GM23248 (cell line): Measurements from ENCODE around the gene BCKDHB. TPM values are rescaled to one million over a fixed set of nuclear protein-coding genes. Genes with fewer than 3 reads are reported as not detected.

ENCODE experiments used
- DNase-seq: peaks from one replicate; pipeline ENCODE4 v3.0.0-alpha.2; 2015
- H2AFZ ChIP-seq: fragments of 200-600 bp; sonication (generic); 2 replicates; pipeline ENCODE4 v1.6.1; 2016; ENCODE audit warnings: antibody characterized with exemption
- H3F3A ChIP-seq: fragments of 200-600 bp; sonication (generic); 2 replicates; pipeline ENCODE4 v1.6.1; 2016; ENCODE audit warnings: mild to moderate bottlenecking, antibody characterized with exemption, mixed run types; ENCODE audit not compliant: insufficient read depth
- H3K27ac ChIP-seq: fragments of 200-600 bp; sonication (generic); 2 replicates; pipeline ENCODE4 v1.5.1; 2016; ENCODE audit warnings: mild to moderate bottlenecking
- H3K27me3 ChIP-seq: fragments of 200-600 bp; sonication (generic); replicated peaks from 2 replicates; pipeline ENCODE4 v1.6.1; 2016; ENCODE audit warnings: mild to moderate bottlenecking; ENCODE audit not compliant: insufficient read depth
- H3K36me3 ChIP-seq: fragments of 200-600 bp; sonication (generic); 2 replicates; pipeline ENCODE4 v1.6.1; 2016; ENCODE audit warnings: low read depth, mild to moderate bottlenecking
- H3K4me1 ChIP-seq: fragments of 200-600 bp; sonication (generic); 2 replicates; pipeline ENCODE4 v1.6.1; 2016; ENCODE audit warnings: mild to moderate bottlenecking; ENCODE audit not compliant: insufficient read depth
- H3K4me2 ChIP-seq: fragments of 200-600 bp; sonication (generic); one replicate; pipeline ENCODE4 v1.6.1; 2016; ENCODE audit warnings: mild to moderate bottlenecking; ENCODE audit not compliant: unreplicated experiment
- H3K4me3 ChIP-seq: fragments of 200-600 bp; sonication (generic); 2 replicates; pipeline ENCODE4 v1.5.1; 2016; ENCODE audit warnings: mild to moderate bottlenecking
- H3K79me2 ChIP-seq: fragments of 200-600 bp; sonication (generic); 2 replicates; pipeline ENCODE4 v1.6.1; 2016; ENCODE audit warnings: mild to moderate bottlenecking; ENCODE audit not compliant: insufficient read depth
- H3K9ac ChIP-seq: fragments of 200-600 bp; sonication (generic); 2 replicates; pipeline ENCODE4 v1.6.1; 2016; ENCODE audit warnings: mild to moderate bottlenecking
- H3K9me2 ChIP-seq: fragments of 200-600 bp; sonication (generic); 2 replicates; pipeline ENCODE4 v1.6.1; 2016; ENCODE audit warnings: mixed run types, mild to moderate bottlenecking, moderate library complexity; ENCODE audit not compliant: insufficient read depth
- H3K9me3 ChIP-seq: fragments of 200-600 bp; sonication (generic); one replicate; pipeline ENCODE4 v1.6.1; 2017; ENCODE audit warnings: low read depth
- H4K20me1 ChIP-seq: fragments of 200-600 bp; sonication (generic); 2 replicates; pipeline ENCODE4 v1.6.0; 2016; ENCODE audit not compliant: insufficient read depth
- EZH2 ChIP-seq: fragments of 200-600 bp; sonication (generic); IDR thresholded peaks from 2 replicates; pipeline ENCODE4 v1.6.1; 2018; ENCODE audit warnings: antibody characterized with exemption, mild to moderate bottlenecking; ENCODE audit not compliant: insufficient read depth, poor library complexity, severe bottlenecking
- EZH2phosphoT487 ChIP-seq: fragments of 200-600 bp; sonication (generic); IDR thresholded peaks from 2 replicates; pipeline ENCODE4 v1.6.1; 2018; ENCODE audit warnings: antibody characterized with exemption, moderate library complexity, mild to moderate bottlenecking, low read depth; ENCODE audit not compliant: insufficient read depth
- WGBS, 2 experiments: methylation state at CpG; one replicate each; pipeline ENCODE4 v1.1.6; 2015 to 2017; ENCODE audit warnings: low lambda C conversion rate in 2 of 2, low coverage in 1 of 2; ENCODE audit errors: missing lambda C conversion rate in 2 of 2; 5-methylcytosine and 5-hydroxymethylcytosine counted together
- in situ Hi-C: fragments of 300-500 bp; cut with MboI; formaldehyde crosslinking; loops from 2 replicates; pipeline ENCODE4 v1.15.0; 2020
- polyA plus RNA-seq: library from polyadenylated mRNA; unstranded; fragments of >200 nt; fragmentation: Nextera tagmentation; extraction: Ambion mirVana; gene quantifications from 2 replicates; pipeline ENCODE4 v1.2.1, GENCODE V29; 2016
- total RNA-seq: library from RNA; depleted of rRNA; stranded (reverse); fragments of >200 nt; shearing (Covaris generic); gene quantifications from 2 replicates; pipeline ENCODE4 v1.2.3, GENCODE V29; 2014

The BCKDHB gene
- total and polyA plus RNA-seq, 2 experiments from 2014 or later = 18.4 to 33.8 TPM

- no peaks in the 10 kb centered on the region for H3K9me3 ChIP-seq
- no peaks in the 10 kb centered on the region for H4K20me1 ChIP-seq
- peaks cover 16% of the 10 kb centered on the region for H3F3A ChIP-seq
- no peak overlapping the region for H2AFZ ChIP-seq
- TF ChIP-seq EZH2phosphoT487 (no peak), EZH2 (no peak)
- in situ Hi-C loops = no loop called here
- H3K9ac ChIP-seq = no peak overlapping the region
- H3K4me2 ChIP-seq = no peak overlapping the region
- no peak overlapping the region for H3K27ac ChIP-seq
- no peak overlapping the region for H3K4me3 ChIP-seq
- DNase-seq = no peak
- no peaks in the 10 kb centered on the region for H3K79me2 ChIP-seq
- no peaks in the 10 kb centered on the region for H3K27me3 ChIP-seq
- no peaks in the 10 kb centered on the region for H3K36me3 ChIP-seq
- peaks cover 13% of the 10 kb centered on the region for H3K4me1 ChIP-seq
- H3K9me2 ChIP-seq = no peaks in the 10 kb centered on the region
These were observed 196.2 kb downstream of the BCKDHB start for GRCh38 chr6:80302716-80303115.

GRCh38 chr6:80304014-80304413 lies 197.5 kb downstream of the BCKDHB start:
- no peaks in the 10 kb centered on the region for H3K9me3 ChIP-seq
- 12 to 25% methylated on average over 1 of the region's 1 CpG for WGBS, 2 experiments
- H3K9ac ChIP-seq = no peak overlapping the region
- H3K27ac ChIP-seq = no peak overlapping the region
- H3K9me2 ChIP-seq = no peaks in the 10 kb centered on the region
- H4K20me1 ChIP-seq = no peaks in the 10 kb centered on the region
- H3K4me3 ChIP-seq = no peak overlapping the region
- no peak overlapping the region for H3K4me2 ChIP-seq
- H2AFZ ChIP-seq = no peak overlapping the region
- H3K4me1 ChIP-seq = peaks cover 13% of the 10 kb centered on the region
- peak; percentile 47 for DNase-seq
- TF ChIP-seq EZH2phosphoT487 = no peak
- no peak for TF ChIP-seq EZH2
- H3F3A ChIP-seq = peaks cover 16% of the 10 kb centered on the region
- no peaks in the 10 kb centered on the region for H3K27me3 ChIP-seq
- no peaks in the 10 kb centered on the region for H3K79me2 ChIP-seq
- no peaks in the 10 kb centered on the region for H3K36me3 ChIP-seq
- in situ Hi-C loops = no loop called here

DNA sequence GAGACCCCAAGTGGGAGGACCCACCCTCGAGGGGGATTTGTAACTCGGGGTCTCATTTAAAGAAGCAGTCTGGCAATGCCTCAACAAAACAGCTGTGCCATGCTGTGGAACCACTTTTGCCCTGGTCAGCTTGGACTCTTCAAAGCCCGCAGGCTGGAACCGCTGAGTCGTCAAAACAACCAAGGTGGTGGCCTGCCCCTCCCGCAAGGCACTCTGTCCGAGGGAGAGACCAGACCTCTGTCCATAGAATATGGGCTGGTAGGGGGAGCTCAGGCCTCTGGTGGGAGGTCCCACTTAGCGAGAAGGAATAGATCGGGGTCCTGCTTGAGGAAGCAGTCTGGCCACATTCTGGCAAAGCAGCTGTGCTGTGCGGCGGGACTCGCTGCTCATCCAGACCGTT lies 208.1 kb downstream of the BCKDHB start:
- no peak overlapping the region for H3K27ac ChIP-seq
- H3K9me3 ChIP-seq = no peaks in the 10 kb centered on the region
- 93 to 95% methylated on average over 13 of the region's 13 CpGs for WGBS, 2 experiments
- no peak overlapping the region for H3K9ac ChIP-seq
- TF ChIP-seq EZH2phosphoT487 (no peak), EZH2 (no peak)
- no peak overlapping the region for H3K4me2 ChIP-seq
- peaks cover 12% of the 10 kb centered on the region for H3K4me1 ChIP-seq
- no peaks in the 10 kb centered on the region for H3K79me2 ChIP-seq
- no peaks in the 10 kb centered on the region for H4K20me1 ChIP-seq
- no peak for DNase-seq
- no peaks in the 10 kb centered on the region for H3F3A ChIP-seq
- no peaks in the 10 kb centered on the region for H3K27me3 ChIP-seq
- no peaks in the 10 kb centered on the region for H3K9me2 ChIP-seq
- H2AFZ ChIP-seq = no peak overlapping the region
- no peaks in the 10 kb centered on the region for H3K36me3 ChIP-seq
- in situ Hi-C loops = no loop called here
- H3K4me3 ChIP-seq = no peak overlapping the region

DNA sequence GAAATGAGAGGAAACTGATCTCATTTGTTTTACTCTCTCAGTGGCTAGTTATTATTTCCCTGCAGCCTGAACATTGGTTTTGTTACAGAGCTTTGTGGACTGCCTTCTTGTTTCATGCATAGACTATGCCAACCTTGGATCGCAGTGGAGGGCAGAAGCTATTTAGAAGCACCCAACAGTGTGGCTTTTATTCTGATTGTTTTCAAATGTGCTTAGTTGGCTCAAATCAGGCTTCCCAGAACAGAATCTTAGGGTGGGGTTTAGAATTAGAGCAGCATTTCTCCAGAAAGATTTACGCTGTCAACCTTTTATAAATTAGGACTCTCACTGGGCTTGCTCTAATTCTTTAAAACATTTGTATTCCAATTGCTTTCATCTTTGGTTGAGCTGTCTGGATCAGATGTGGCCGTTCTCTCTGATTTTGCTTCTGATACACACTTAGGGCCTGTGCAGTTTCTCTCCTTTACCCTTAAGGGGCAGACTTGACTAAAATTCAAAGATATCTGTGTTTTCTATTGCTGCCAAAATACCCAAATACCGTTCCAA lies 210.3 kb downstream of the BCKDHB start:
- Histone ChIP-seq H3K4me1 (peaks cover 16% of the 10 kb centered on the region), H3F3A (no peaks in the 10 kb centered on the region), H3K9ac (no peak overlapping the region), H3K9me2 (no peaks in the 10 kb centered on the region; the same call in 1 of the 2 replicates), H2AFZ (0 out of 2 replicates have a peak overlapping the region, but pooled peaks have one; percentile 29), H3K4me2 (no peak overlapping the region), H3K36me3 (0 out of 2 replicates have a peak, but pooled peaks cover 4% of the 10 kb centered on the region), H3K27ac (no peak overlapping the region), H3K79me2 (no peaks in the 10 kb centered on the region), H3K4me3 (no peak overlapping the region), H3K27me3 (no peaks in the 10 kb centered on the region), H4K20me1 (no peaks in the 10 kb centered on the region), H3K9me3 (no peaks in the 10 kb centered on the region)
- TF ChIP-seq EZH2 (no peak), EZH2phosphoT487 (no peak)
- in situ Hi-C loops = no loop called here
- WGBS, 2 experiments = 45 to 46% methylated on average over 4 of the region's 4 CpGs
- DNase-seq = peak; percentile 38
